Ovary (tissue), 9 donors: ENCODE data around the gene PTMA. TPM values are rescaled to one million over a fixed set of nuclear protein-coding genes. Genes with fewer than 3 reads are reported as not detected.

Experiments used
- DNase-seq, 5 donors: peaks; one replicate each; pipeline ENCODE4 v3.0.0-alpha.2; 2019 to 2020
- H3K27ac ChIP-seq, 2 donors: fragments of 200-600 bp; one replicate each; pipeline versions ENCODE4 v1.5.1 to v1.8.0; 2019 to 2022
- H3K27me3 ChIP-seq: fragments of 200-600 bp; one replicate; pipeline ENCODE4 v1.8.0; 2022
- H3K36me3 ChIP-seq: fragments of 200-600 bp; sonication (generic); one replicate; pipeline ENCODE4 v1.5.1; 2019
- H3K4me1 ChIP-seq: one replicate; pipeline ENCODE4 v1.8.1; 2013; ENCODE audit warnings: mild to moderate bottlenecking, moderate library complexity; ENCODE audit not compliant: insufficient read depth
- H3K4me3 ChIP-seq: fragments of 200-600 bp; sonication (generic); one replicate; pipeline ENCODE4 v1.5.1; 2017
- H3K9me3 ChIP-seq, 2 donors: fragments of 200-600 bp in 1 of 2; sonication (generic) in 1 of 2; one replicate each; pipeline versions ENCODE4 v1.5.1 to v1.8.1; 2013 to 2019; ENCODE audit warnings: mild to moderate bottlenecking in 1 of 2, moderate library complexity in 1 of 2
- EP300 ChIP-seq: sonication (generic); formaldehyde crosslinking; IDR thresholded peaks from one replicate; pipeline ENCODE4 v1.6.1; 2017; ENCODE audit warnings: antibody characterized with exemption
- POLR2A ChIP-seq: fragments of 450-650 bp; IDR thresholded peaks from one replicate; pipeline ENCODE4 v1.6.1; 2017; ENCODE audit warnings: antibody characterized with exemption, mild to moderate bottlenecking, moderate library complexity
- WGBS, 3 donors: extraction: QIAGEN DNeasy Blood & Tissue Kit in 1 of 3; methylation state at CpG; one replicate each; pipeline versions ENCODE4 v1.1.5 to v1.1.7; 2013 to 2017; 5-methylcytosine and 5-hydroxymethylcytosine counted together
- intact Hi-C, 4 donors: fragments of 100-400 bp; cut with DNase I; formaldehyde crosslinking; loops; one replicate each; pipeline versions ENCODE4 v1.11.0 to v1.15.1; 2022 to 2023
- polyA plus RNA-seq, 2 donors: library from polyadenylated mRNA; stranded (reverse); fragments of 200-250 nt in 1 of 2; fragments of 350-450 nt in 1 of 2; fragmentation: Illumina TruSeq in 1 of 2; extraction: RNeasy Lipid Tissue Mini Kit (QIAGEN cat#74804) in 1 of 2; gene quantifications; one replicate each; pipeline ENCODE4 v1.2.3, GENCODE V29; 2013 to 2014
- total RNA-seq, 7 donors: library from RNA; depleted of rRNA in 2 of 7; stranded (reverse); fragments of >200 nt in 2 of 7; fragmentation: NEBNext Ultra II Directional in 3 of 7; extraction: Animal tissue kit (Norgen Biotek cat#: 25700) in 3 of 7; gene quantifications; one replicate each; pipeline versions ENCODE4 v1.1.0 to v1.2.4, GENCODE V29; 2016 to 2023
- TF ChIP-seq, protein P1 (sequence below), 3 donors: fragments of 450-650 bp in 2 of 3; fragments of 200-600 bp in 1 of 3; IDR thresholded peaks; one replicate each; pipeline versions ENCODE4 v1.5.1 to v1.8.0; 2016 to 2022; ENCODE audit warnings: antibody characterized with exemption in 3 of 3, mild to moderate bottlenecking in 1 of 3
- donor health status: DM: no; HTN: no; CAD: no; lungs with moderate emphysema.
- donor health status: DM: no; HTN: no; CAD: no.
- donor health status: Bipolar disorder and iron deficiency.
- donor health status: DM: yes; HTN: yes; CAD: no.
- donor health status: DM: no; HTN: no; CAD: no.
- donor health status: DM: yes; HTN: yes; CAD: no.

The PTMA gene
- total and polyA plus RNA-seq, 9 donors: 755 to 1,991 (median 930) TPM

DNA sequence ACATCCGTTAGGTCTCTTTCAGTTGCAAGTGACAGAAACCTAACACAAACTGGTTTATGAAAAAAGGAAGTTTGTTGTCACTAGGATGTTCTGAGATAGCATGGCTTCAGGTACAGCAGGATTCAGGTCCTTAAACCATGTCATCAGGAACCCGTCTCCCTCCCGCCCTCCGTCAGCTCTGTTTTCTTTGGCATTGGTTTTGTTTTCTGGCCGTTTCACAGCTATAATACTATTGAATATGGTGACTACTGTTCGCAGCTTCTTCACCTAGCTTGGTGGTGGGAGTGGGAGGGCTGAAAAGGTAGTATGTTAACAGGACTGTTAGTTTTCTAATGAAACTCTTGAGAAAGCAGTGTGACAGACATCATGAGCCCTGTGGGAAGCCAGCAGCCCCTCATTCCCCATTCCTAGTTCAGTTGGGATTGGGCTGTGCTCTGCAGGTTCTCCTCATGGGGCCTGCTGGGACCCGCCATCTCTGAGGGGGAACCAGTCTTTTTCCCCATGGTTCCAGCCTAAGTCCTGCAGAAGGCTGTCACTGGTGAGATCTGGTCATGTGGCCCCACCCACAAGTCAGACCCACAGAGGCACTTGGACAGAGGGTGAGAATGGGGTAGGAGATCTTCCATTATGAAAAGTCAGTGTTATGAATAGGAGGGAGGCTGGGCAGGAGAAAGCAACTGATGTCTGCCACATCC lies 12.1 kb downstream of the PTMA start:
- DNase-seq: no peak
- Histone ChIP-seq H3K9me3 (no peaks in the 10 kb centered on the region), H3K4me3 (no peak overlapping the region), H3K36me3 (no peaks in the 10 kb centered on the region), H3K27ac (no peak overlapping the region), H3K4me1 (no peaks in the 10 kb centered on the region), H3K27me3 (no peaks in the 10 kb centered on the region)
- intact Hi-C loops: no loop called here
- WGBS, 3 donors: 22 to 43% (median 42%) methylated on average over 7 of the region's 7 CpGs
- no peak for TF ChIP-seq POLR2A
- no peak for TF ChIP-seq EP300
- TF ChIP-seq, protein P1, sequence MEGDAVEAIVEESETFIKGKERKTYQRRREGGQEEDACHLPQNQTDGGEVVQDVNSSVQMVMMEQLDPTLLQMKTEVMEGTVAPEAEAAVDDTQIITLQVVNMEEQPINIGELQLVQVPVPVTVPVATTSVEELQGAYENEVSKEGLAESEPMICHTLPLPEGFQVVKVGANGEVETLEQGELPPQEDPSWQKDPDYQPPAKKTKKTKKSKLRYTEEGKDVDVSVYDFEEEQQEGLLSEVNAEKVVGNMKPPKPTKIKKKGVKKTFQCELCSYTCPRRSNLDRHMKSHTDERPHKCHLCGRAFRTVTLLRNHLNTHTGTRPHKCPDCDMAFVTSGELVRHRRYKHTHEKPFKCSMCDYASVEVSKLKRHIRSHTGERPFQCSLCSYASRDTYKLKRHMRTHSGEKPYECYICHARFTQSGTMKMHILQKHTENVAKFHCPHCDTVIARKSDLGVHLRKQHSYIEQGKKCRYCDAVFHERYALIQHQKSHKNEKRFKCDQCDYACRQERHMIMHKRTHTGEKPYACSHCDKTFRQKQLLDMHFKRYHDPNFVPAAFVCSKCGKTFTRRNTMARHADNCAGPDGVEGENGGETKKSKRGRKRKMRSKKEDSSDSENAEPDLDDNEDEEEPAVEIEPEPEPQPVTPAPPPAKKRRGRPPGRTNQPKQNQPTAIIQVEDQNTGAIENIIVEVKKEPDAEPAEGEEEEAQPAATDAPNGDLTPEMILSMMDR (IDR thresholded peaks at IDR 0.05): no peak

DNA sequence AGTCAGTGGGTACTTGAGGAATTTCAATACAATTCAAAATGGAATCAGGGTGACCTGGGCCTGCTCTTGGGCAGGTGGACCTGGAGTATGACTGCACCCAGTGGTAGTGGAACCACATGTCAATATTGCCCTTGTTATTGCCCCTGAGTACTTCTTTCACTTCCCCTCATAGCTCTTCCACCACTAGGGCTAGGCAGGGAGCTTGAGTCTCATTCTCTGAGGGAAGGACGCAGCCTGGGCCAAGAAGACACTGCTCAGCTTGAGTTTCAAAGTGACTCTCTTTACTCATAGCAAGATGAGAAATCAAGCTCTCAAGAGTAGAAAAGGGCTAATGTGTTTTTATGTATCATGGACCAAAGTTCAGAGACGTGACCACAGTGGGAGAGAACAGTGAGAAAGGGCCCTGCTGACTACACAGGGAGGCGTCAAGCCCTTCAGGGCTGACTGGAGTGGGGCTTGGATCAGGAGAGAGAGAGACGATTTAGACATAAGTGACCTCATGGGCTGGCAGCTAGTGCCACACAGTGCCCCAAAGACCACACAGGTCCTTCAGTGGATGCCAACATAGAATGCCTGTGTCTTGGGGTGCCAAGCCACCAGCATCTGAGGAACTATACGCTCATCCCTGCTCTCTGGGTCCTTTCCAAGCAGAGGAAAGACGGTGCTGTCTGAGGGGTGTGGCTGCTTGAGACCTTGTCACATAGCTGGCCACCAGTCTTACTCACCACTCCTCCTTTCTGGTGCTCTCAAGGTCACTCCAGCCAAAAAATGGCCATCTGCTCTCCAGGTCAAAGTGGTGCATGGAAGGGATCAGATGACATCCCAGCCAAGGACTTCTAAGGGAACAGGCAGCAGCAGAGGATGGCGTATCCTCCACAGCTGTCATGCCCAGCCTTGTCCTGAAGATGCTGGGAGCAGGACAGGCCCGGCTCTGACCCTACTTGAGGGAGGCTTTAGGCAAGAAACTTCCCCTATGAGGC lies 13.0 kb downstream of the PTMA start:
- TF ChIP-seq EP300: no peak
- TF ChIP-seq, protein P1 (IDR thresholded peaks at IDR 0.05): no peak
- TF ChIP-seq POLR2A: no peak
- H3K36me3 ChIP-seq: no peaks in the 10 kb centered on the region
- no peak for DNase-seq
- intact Hi-C loops: no loop called here
- H3K9me3 ChIP-seq: no peaks in the 10 kb centered on the region
- WGBS, 3 donors: 82 to 85% (median 85%) methylated on average over 8 of the region's 8 CpGs
- no peaks in the 10 kb centered on the region for H3K27me3 ChIP-seq
- H3K4me1 ChIP-seq: no peaks in the 10 kb centered on the region
- no peak overlapping the region for H3K27ac ChIP-seq
- no peak overlapping the region for H3K4me3 ChIP-seq

DNA sequence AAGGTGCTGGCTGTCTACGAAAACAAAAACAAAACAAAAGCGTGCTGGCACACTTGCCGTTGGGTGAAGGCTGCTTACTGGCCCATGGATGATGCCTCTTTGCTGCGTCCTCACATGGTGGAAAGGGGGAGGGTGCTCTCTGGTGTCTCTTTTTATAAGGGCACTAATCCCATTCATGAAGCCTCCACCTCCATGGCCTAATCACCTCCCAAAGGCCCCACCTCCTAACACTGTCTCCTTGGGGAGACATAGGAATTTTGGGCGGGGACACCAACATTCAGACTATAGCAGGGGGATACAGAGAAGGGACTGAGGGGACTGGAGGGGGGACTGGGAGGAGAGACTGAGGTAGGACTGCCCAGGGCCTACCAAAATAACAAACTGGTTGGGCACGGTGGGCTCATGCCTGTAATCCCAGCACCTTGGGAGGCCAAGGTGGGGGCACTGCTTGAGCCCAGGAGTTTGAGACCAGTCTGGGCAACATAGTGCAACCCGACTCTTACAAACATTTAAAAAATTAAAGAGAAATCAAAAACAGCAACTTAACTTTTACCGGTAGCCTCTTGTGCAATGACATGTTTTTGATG lies 14.5 kb downstream of the PTMA start:
- no peak overlapping the region for H3K4me3 ChIP-seq
- no peak for DNase-seq
- intact Hi-C loops: no loop called here
- H3K27me3 ChIP-seq: no peaks in the 10 kb centered on the region
- WGBS, 3 donors: 81 to 85% (median 81%) methylated on average over 8 of the region's 8 CpGs
- H3K4me1 ChIP-seq: no peaks in the 10 kb centered on the region
- H3K36me3 ChIP-seq: no peaks in the 10 kb centered on the region
- H3K27ac ChIP-seq: no peak overlapping the region
- no peaks in the 10 kb centered on the region for H3K9me3 ChIP-seq
- TF ChIP-seq POLR2A (no peak), EP300 (no peak)
- TF ChIP-seq, protein P1 (IDR thresholded peaks at IDR 0.05): no peak

DNA sequence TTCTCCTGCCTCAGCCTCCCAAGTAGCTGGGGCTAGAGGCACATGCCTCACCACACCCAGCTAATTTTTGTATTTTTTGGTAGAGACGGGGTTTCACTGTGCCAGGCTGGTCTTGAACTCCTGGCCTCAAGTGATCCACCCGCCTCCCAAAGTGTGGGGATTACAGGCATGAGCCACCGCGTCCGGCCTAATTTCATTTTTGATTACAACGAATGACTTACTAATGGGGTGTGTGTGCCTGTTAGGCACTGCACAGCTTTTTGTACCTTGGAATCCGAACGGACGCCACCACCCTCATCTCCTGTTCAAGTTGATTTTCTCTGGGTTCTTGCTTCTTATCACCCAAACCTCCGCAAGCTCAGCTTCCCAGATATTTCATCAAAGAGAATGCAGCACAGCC lies 17.2 kb downstream of the PTMA start:
- 84 to 90% (median 90%) methylated on average over 10 of the region's 10 CpGs for WGBS, 3 donors
- TF ChIP-seq POLR2A (no peak), EP300 (no peak)
- TF ChIP-seq, protein P1 (IDR thresholded peaks at IDR 0.05): no peak
- Histone ChIP-seq H3K4me3 (no peak overlapping the region), H3K36me3 (no peaks in the 10 kb centered on the region), H3K27me3 (no peaks in the 10 kb centered on the region), H3K4me1 (no peaks in the 10 kb centered on the region), H3K9me3 (no peaks in the 10 kb centered on the region), H3K27ac (no peak overlapping the region)
- intact Hi-C loops: no loop called here
- DNase-seq: no peak
